HG02981 (cell line): ENCODE results near the gene WASF3.
A peak's percentile ranks its signal among the peaks of the same experiment; 100 is the strongest.

ENCODE experiments used
- ATAC-seq: cut with Tn5 transposase; IDR thresholded peaks from one replicate; pipeline ENCODE4 v1.9.1; 2021; ENCODE audit warnings: mild to moderate bottlenecking, moderate library complexity; ENCODE audit not compliant: unreplicated experiment

WASF3 gene

GRCh38 chr13:26585136-26585535 lies 27.7 kb downstream of the WASF3 start:
- no peak for ATAC-seq

DNA sequence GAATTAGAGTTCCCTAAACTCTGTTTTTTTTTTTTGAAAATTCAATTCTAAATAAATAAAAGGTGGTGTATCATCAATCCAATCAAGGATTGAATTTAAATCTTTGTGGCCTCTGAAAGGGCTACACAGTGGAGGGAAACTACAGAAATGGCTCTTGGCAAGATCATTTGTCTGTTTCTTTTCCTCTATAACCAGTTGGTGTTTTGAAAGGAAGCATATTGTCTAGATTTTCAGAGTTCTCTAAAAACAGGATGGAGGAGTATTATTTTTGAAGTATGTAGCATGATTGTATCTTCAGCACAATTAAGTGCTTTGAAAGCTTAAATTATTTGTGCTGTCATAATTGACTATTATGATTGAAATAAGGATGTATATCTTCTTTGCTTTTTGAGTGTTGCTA lies 29.8 kb downstream of the WASF3 start:
- ATAC-seq, result no peak

GRCh38 chr13:26589226-26589625 lies 31.7 kb downstream of the WASF3 start:
- ATAC-seq, result no peak

DNA sequence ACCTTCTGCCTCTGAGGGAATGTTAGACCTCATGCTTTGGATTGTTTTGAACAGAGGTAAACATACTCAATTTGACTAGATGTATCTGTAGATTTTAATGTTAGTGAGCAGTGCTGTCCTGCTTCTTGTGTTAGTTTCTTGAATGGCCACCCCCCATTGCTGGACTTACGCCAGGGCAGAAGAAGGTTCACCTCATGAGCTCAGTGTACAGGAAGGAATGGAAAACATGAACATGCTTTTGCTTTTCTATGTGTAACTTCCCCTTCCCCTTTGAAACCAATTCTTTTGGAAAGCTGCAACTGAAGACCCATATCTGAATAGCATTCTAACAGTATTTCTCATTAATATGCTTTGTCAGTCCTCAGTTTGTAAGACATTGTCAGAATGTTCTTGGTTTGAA lies 32.3 kb downstream of the WASF3 start:
- no peak for ATAC-seq

DNA sequence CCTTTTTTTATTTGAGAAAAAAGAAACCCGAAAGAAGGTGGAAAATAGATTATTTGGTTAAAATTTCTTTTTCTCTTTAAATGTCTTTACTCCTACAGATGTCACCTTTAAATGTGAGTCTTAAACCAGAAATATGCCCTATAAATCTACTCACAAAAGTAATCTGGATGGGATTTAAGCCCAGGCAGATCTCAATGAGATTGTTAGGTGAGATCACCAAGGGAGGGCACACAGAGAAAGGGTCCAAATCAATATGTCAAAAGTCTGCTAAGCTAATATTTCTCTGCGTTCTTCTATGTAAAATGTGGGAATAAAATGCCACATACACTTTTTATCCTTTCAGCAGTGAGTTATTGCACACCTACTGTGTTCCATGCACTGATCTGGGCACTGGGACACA lies 32.9 kb downstream of the WASF3 start:
- no peak for ATAC-seq

DNA sequence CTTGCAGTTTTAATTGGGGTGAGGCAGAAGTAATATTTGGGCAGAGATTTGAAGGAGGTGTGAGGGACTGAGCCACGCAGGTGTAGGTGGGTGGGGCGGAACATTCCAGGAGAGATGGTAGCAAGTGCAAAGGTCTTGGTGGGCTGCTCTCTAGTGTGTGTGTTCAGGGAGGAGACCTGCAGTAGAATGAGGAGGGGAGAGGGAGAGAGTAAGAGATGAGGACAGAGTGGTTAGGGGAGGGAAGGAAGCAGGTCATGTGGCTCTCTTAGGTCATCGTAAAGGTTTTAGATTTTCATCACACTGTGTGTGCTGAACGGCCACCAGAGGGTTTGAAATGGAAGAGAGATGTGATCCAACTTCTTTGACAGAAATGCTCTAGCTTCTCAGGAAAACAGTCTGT lies 33.5 kb downstream of the WASF3 start:
- no peak for ATAC-seq

DNA sequence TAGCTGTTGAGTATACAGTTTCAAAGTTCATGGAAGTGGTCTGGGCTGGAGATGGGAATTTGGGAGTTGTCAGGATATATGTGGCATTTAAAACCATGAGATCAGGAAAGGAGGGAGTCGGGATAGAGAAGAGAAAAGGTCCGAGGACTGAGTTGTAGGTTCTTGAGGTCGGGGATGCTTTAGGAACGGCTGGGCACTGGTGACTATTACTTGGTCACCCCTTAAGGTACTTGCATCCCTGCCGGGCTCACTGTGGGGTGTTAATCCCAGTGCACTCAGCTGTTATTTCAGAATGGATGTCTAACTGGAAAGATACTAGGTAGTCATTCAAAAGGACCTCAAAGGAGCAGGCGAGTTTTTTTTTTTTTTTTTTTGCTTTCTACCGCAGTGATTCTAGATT lies 34.2 kb downstream of the WASF3 start:
- ATAC-seq, result no peak

DNA sequence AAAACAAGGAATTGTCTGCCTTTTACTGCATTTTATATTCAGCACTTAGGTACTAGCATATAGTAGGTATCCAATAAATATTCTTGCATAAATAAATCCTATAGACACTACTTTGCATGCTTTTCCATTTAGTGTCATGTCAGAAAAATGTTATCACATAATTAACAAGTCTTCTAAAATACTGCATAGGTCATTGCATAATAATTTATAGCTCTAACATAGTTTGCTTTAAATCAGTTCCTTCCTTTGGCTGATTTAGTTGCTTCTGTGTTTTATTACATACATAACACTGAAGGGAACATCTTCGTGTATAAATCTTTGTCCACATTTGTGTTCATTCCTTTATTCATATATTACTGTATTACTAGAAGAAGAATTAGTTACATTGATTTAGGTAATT lies 36.2 kb downstream of the WASF3 start:
- no peak for ATAC-seq

- no peak for ATAC-seq
Observed at GRCh38 chr13:26594363-26594762, 36.9 kb downstream of the WASF3 start.

DNA sequence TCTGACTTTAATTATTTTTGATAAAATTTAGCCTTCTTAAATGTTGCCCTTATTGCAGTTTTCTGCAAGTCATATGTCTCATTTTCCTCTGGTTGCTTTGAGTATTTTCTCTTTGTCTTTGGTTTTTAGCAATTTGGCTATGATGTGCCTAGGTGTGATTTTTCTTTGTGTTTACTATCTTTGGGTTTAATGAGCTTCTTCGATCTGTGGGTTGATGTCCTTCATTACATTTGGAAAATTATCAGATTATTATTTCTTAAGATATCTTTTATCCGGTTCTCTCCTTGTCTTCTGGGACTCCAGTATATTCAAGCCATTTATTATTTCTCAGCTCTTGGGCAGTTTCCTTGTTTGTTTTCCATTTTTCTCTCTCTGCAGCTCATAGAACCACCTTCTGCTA lies 39.0 kb downstream of the WASF3 start:
- no peak for ATAC-seq

GRCh38 chr13:26599403-26599802 lies 41.9 kb downstream of the WASF3 start:
- no peak for ATAC-seq

- ATAC-seq, result no peak
Observed at GRCh38 chr13:26599860-26600259, 42.4 kb downstream of the WASF3 start.

- ATAC-seq, result no peak
Observed at GRCh38 chr13:26600343-26600742, 42.9 kb downstream of the WASF3 start.

GRCh38 chr13:26601669-26602068 lies 44.2 kb downstream of the WASF3 start:
- peak; percentile 73 for ATAC-seq

DNA sequence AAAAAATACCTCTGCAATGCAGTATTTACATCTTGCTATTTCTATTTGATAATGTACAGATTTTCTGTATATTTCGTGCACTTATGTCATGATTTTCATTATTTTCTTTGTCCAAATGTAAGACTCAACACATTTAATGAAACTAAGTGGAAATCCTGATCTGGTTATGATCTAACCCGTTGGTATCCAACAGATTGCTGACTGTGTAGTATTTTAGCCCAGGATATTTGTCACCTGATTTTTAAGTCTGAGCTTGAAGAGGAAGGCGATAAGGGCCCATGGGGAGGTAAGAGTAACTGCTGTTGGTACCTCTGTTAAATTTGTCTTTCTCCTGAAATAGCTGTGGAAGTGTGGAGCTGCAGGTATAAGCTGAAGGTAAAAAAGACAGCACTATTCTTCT lies 45.3 kb downstream of the WASF3 start:
- no peak for ATAC-seq

GRCh38 chr13:26604784-26605545 lies 47.5 kb downstream of the WASF3 start:
- ATAC-seq, result no peak

DNA sequence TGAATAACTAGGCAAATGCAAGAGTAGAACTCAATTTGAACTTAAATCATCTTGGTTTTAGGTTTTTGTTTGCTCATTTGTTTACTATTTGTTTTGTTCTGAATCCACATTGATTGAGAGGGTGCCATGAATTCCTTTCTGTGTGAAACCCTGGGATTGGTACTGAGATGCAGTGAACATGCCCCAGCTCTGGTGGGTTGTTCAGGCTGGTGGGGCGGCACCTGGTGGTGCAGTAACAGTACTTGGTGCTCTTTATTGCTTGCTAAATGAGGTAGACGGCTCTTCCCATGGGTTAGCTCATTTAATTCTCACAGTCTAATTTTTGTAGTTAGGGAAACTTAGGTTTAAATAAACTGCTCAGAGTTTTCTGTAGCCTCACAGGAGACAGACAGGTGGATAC lies 48.4 kb downstream of the WASF3 start:
- no peak for ATAC-seq

GRCh38 chr13:26606631-26607030 lies 49.1 kb downstream of the WASF3 start:
- ATAC-seq, result no peak

- no peak for ATAC-seq
Observed at GRCh38 chr13:26614721-26615120, 57.2 kb downstream of the WASF3 start.

GRCh38 chr13:26616126-26616525 lies 58.6 kb downstream of the WASF3 start:
- ATAC-seq, result no peak

DNA sequence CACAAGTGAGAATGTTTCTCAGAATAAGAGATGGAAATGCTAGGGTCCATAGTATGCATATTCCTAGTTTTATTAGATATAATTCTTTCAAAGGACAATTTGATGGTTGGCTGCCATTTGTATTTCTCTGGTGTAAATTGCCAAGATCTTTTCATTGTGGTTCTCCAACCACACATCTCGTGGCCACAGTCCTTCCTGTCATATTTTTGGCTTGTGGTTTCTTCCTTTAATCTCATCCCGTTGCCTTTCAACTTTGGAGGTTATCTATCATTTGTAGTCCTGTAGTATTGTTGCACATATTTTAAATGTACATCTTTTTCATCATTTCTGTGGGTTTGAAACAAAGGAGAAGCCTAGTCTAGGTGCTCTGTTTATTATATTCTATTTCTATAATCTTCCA lies 61.2 kb downstream of the WASF3 start:
- ATAC-seq, result no peak

- no peak for ATAC-seq
Observed at GRCh38 chr13:26619358-26619757, 61.9 kb downstream of the WASF3 start.

GRCh38 chr13:26621731-26622401 lies 64.4 kb downstream of the WASF3 start:
- ATAC-seq, result no peak
